Measurements from ENCODE around the gene PRR3. TPM values are rescaled to one million over a fixed set of nuclear protein-coding genes. Genes with fewer than 3 reads are reported as not detected.
A peak's percentile ranks its signal among the peaks of the same experiment; 100 is the strongest.
"Not testable (repeated sequence)": the region's sequence is repeated elsewhere in the genome, so short reads cannot be mapped to it uniquely, and the experiment has no call there.

The PRR3 gene
- total RNA-seq, 2 experiments from 2014 or later = 32.7 to 34.4 TPM

GRCh38 chr6:30521082-30521481 lies 36.0 kb upstream of the PRR3 start:
- H3K36me3 Mint-ChIP-seq = peaks cover 70% of the 10 kb centered on the region
- peaks cover 57% of the 10 kb centered on the region for H3K9me3 Mint-ChIP-seq
- H3K27me3 Mint-ChIP-seq, H3K27ac Mint-ChIP-seq, H3K4me3 Mint-ChIP-seq, DNase-seq: not testable (repeated sequence)
- H3K4me1 Mint-ChIP-seq = peaks cover 34% of the 10 kb centered on the region

- DNase-seq, H3K27me3 Mint-ChIP-seq, H3K4me3 Mint-ChIP-seq: not testable (repeated sequence)
- peaks cover 57% of the 10 kb centered on the region for H3K9me3 Mint-ChIP-seq
- H3K27ac Mint-ChIP-seq = peak overlapping the region; percentile 19
- H3K4me1 Mint-ChIP-seq = peaks cover 34% of the 10 kb centered on the region
- peaks cover 71% of the 10 kb centered on the region for H3K36me3 Mint-ChIP-seq
Observed at GRCh38 chr6:30521952-30522351, 35.1 kb upstream of the PRR3 start.

- DNase-seq, H3K4me3 Mint-ChIP-seq, H3K27me3 Mint-ChIP-seq: not testable (repeated sequence)
- Mint-ChIP-seq H3K27ac (peak overlapping the region; percentile 60), H3K4me1 (peaks cover 52% of the 10 kb centered on the region), H3K9me3 (peaks cover 51% of the 10 kb centered on the region), H3K36me3 (peaks cover 65% of the 10 kb centered on the region)
Observed at GRCh38 chr6:30526444-30526843, 30.7 kb upstream of the PRR3 start.

- H3K4me1 Mint-ChIP-seq = peaks cover 56% of the 10 kb centered on the region
- peak; percentile 69 for DNase-seq
- peaks cover 26% of the 10 kb centered on the region for H3K9me3 Mint-ChIP-seq
- H3K27ac Mint-ChIP-seq = peak overlapping the region; percentile 100
- not testable (repeated sequence) for H3K27me3 Mint-ChIP-seq
- H3K4me3 Mint-ChIP-seq = peak overlapping the region; percentile 15
- peaks cover 44% of the 10 kb centered on the region for H3K36me3 Mint-ChIP-seq
Observed at GRCh38 chr6:30529349-30529875, 27.7 kb upstream of the PRR3 start.

GRCh38 chr6:30530014-30530413 lies 27.1 kb upstream of the PRR3 start:
- H3K27me3 Mint-ChIP-seq = no peaks in the 10 kb centered on the region
- H3K4me3 Mint-ChIP-seq = no peak overlapping the region
- H3K27ac Mint-ChIP-seq = peak overlapping the region; percentile 100

GRCh38 chr6:30533460-30534294 lies 23.4 kb upstream of the PRR3 start:
- H3K9me3 Mint-ChIP-seq = peaks cover 9% of the 10 kb centered on the region
- H3K27me3 Mint-ChIP-seq = no peaks in the 10 kb centered on the region
- peaks cover 40% of the 10 kb centered on the region for H3K4me1 Mint-ChIP-seq
- peaks cover 23% of the 10 kb centered on the region for H3K36me3 Mint-ChIP-seq
- no peak for DNase-seq
- no peak overlapping the region for H3K4me3 Mint-ChIP-seq
- H3K27ac Mint-ChIP-seq = no peak overlapping the region

More at GRCh38 chr6:30530014-30530413, 27.1 kb upstream of the PRR3 start:
- H3K36me3 Mint-ChIP-seq = peaks cover 38% of the 10 kb centered on the region
- peaks cover 53% of the 10 kb centered on the region for H3K4me1 Mint-ChIP-seq
- DNase-seq = no peak
- H3K9me3 Mint-ChIP-seq = peaks cover 21% of the 10 kb centered on the region

- Mint-ChIP-seq H3K9me3 (no peaks in the 10 kb centered on the region), H3K27ac (no peak overlapping the region), H3K36me3 (no peaks in the 10 kb centered on the region), H3K27me3 (no peaks in the 10 kb centered on the region), H3K4me1 (peaks cover 21% of the 10 kb centered on the region), H3K4me3 (no peak overlapping the region)
- DNase-seq = no peak
Observed at GRCh38 chr6:30537931-30538330, 19.2 kb upstream of the PRR3 start.

GRCh38 chr6:30541515-30542403 lies 15.3 kb upstream of the PRR3 start:
- peak overlapping the region; percentile 62 for H3K27ac Mint-ChIP-seq
- no peaks in the 10 kb centered on the region for H3K9me3 Mint-ChIP-seq
- peak overlapping the region; percentile 71 for H3K4me3 Mint-ChIP-seq
- peaks cover 9% of the 10 kb centered on the region for H3K36me3 Mint-ChIP-seq
- peak; percentile 74 for DNase-seq
- H3K4me1 Mint-ChIP-seq = peaks cover 36% of the 10 kb centered on the region
- H3K27me3 Mint-ChIP-seq = no peaks in the 10 kb centered on the region

- H3K9me3 Mint-ChIP-seq = no peaks in the 10 kb centered on the region
Observed at GRCh38 chr6:30542404-30542725, 14.7 kb upstream of the PRR3 start.

GRCh38 chr6:30542915-30543314 lies 14.2 kb upstream of the PRR3 start:
- H3K36me3 Mint-ChIP-seq = peaks cover 10% of the 10 kb centered on the region
- no peak for DNase-seq
- H3K9me3 Mint-ChIP-seq = no peaks in the 10 kb centered on the region
- H3K4me3 Mint-ChIP-seq = no peak overlapping the region
- H3K27me3 Mint-ChIP-seq = no peaks in the 10 kb centered on the region
- peak overlapping the region; percentile 62 for H3K27ac Mint-ChIP-seq
- H3K4me1 Mint-ChIP-seq = peaks cover 33% of the 10 kb centered on the region

More at GRCh38 chr6:30542404-30542725, 14.7 kb upstream of the PRR3 start:
- H3K27ac Mint-ChIP-seq = peak overlapping the region; percentile 62
- H3K27me3 Mint-ChIP-seq = no peaks in the 10 kb centered on the region
- H3K36me3 Mint-ChIP-seq = peaks cover 10% of the 10 kb centered on the region
- peak overlapping the region; percentile 71 for H3K4me3 Mint-ChIP-seq
- peaks cover 36% of the 10 kb centered on the region for H3K4me1 Mint-ChIP-seq
- DNase-seq = no peak

GRCh38 chr6:30543821-30544220 lies 13.3 kb upstream of the PRR3 start:
- no peak for DNase-seq

GRCh38 chr6:30544666-30545272 lies 12.3 kb upstream of the PRR3 start:
- peaks cover 30% of the 10 kb centered on the region for H3K4me1 Mint-ChIP-seq
- H3K27me3 Mint-ChIP-seq = no peaks in the 10 kb centered on the region
- H3K4me3 Mint-ChIP-seq = no peak overlapping the region
- H3K27ac Mint-ChIP-seq = peak overlapping the region; percentile 43
- no peak for DNase-seq
- H3K9me3 Mint-ChIP-seq = no peaks in the 10 kb centered on the region
- H3K36me3 Mint-ChIP-seq = peaks cover 18% of the 10 kb centered on the region

More at GRCh38 chr6:30543821-30544220, 13.3 kb upstream of the PRR3 start:
- Mint-ChIP-seq H3K9me3 (no peaks in the 10 kb centered on the region), H3K4me1 (peaks cover 30% of the 10 kb centered on the region), H3K36me3 (peaks cover 12% of the 10 kb centered on the region), H3K27me3 (no peaks in the 10 kb centered on the region), H3K4me3 (peak overlapping the region; percentile 27), H3K27ac (peak overlapping the region; percentile 43)

GRCh38 chr6:30547454-30547853 lies 9.6 kb upstream of the PRR3 start:
- no peak overlapping the region for H3K27ac Mint-ChIP-seq
- no peaks in the 10 kb centered on the region for H3K9me3 Mint-ChIP-seq
- H3K4me3 Mint-ChIP-seq = no peak overlapping the region
- DNase-seq = no peak
- peaks cover 23% of the 10 kb centered on the region for H3K4me1 Mint-ChIP-seq
- no peaks in the 10 kb centered on the region for H3K27me3 Mint-ChIP-seq
- peaks cover 36% of the 10 kb centered on the region for H3K36me3 Mint-ChIP-seq

- H3K27me3 Mint-ChIP-seq = no peaks in the 10 kb centered on the region
- peaks cover 20% of the 10 kb centered on the region for H3K4me1 Mint-ChIP-seq
- no peak for DNase-seq
- H3K4me3 Mint-ChIP-seq = no peak overlapping the region
- peaks cover 42% of the 10 kb centered on the region for H3K36me3 Mint-ChIP-seq
- H3K9me3 Mint-ChIP-seq = no peaks in the 10 kb centered on the region
- no peak overlapping the region for H3K27ac Mint-ChIP-seq
Observed at GRCh38 chr6:30548375-30548774, 8.7 kb upstream of the PRR3 start.

- no peak overlapping the region for H3K27ac Mint-ChIP-seq
- peaks cover 31% of the 10 kb centered on the region for H3K4me1 Mint-ChIP-seq
- H3K4me3 Mint-ChIP-seq = peak overlapping the region; percentile 98
- DNase-seq = no peak
- H3K36me3 Mint-ChIP-seq = peaks cover 60% of the 10 kb centered on the region
- H3K27me3 Mint-ChIP-seq = no peaks in the 10 kb centered on the region
- no peaks in the 10 kb centered on the region for H3K9me3 Mint-ChIP-seq
Observed at GRCh38 chr6:30554404-30554803, 2.7 kb upstream of the PRR3 start.
